DOHH2 (cell line): Measurements from ENCODE around the gene RHD.
"Not testable (repeated sequence)": the region's sequence is repeated elsewhere in the genome, so short reads cannot be mapped to it uniquely, and the experiment has no call there.

Source experiments
- EZH2phosphoT487 ChIP-seq: fragments of 200-600 bp; sonication (generic); IDR thresholded peaks from 2 replicates; pipeline ENCODE4 v1.6.1; 2017; ENCODE audit warnings: borderline replicate concordance, mild to moderate bottlenecking, antibody characterized with exemption, low read length, moderate library complexity, mixed read lengths
- TF ChIP-seq, protein P1 (sequence below): fragments of 200-600 bp; sonication (generic); IDR thresholded peaks from one replicate; pipeline ENCODE4 v1.5.1; 2014; ENCODE audit warnings: antibody characterized with exemption, mild to moderate bottlenecking, low read depth, low read length; ENCODE audit not compliant: poor library complexity, severe bottlenecking

DNA sequence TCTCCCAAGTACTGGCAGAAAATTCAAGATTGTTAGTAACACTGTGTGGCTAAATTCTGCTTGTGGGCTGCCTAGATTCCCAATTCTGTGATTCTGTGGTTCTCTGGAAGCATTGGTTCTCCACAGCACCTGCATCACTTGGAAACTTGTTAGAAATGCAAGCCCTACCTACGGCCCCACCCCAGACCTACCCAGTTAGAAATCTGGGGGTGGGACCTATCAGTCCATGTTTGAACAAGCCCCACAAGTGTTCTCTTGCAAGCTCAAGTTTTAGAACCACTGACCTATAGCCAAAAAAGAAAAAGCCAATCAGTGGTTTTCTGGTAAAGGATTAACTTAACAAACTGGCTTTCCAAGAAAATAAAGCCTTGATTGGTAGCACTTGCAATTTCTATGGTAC is 35.9 kb downstream of the RHD start:
- TF ChIP-seq, protein P1, sequence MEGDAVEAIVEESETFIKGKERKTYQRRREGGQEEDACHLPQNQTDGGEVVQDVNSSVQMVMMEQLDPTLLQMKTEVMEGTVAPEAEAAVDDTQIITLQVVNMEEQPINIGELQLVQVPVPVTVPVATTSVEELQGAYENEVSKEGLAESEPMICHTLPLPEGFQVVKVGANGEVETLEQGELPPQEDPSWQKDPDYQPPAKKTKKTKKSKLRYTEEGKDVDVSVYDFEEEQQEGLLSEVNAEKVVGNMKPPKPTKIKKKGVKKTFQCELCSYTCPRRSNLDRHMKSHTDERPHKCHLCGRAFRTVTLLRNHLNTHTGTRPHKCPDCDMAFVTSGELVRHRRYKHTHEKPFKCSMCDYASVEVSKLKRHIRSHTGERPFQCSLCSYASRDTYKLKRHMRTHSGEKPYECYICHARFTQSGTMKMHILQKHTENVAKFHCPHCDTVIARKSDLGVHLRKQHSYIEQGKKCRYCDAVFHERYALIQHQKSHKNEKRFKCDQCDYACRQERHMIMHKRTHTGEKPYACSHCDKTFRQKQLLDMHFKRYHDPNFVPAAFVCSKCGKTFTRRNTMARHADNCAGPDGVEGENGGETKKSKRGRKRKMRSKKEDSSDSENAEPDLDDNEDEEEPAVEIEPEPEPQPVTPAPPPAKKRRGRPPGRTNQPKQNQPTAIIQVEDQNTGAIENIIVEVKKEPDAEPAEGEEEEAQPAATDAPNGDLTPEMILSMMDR, result not testable (repeated sequence)
- not testable (repeated sequence) for TF ChIP-seq EZH2phosphoT487
